GM12865 (cell line): ENCODE results near the gene ATP9B.

Experiments
- DNase-seq: peaks from one replicate; pipeline ENCODE4 v3.0.0; 2010; ENCODE audit warnings: low read depth
- H3K4me3 ChIP-seq: 2 replicates; pipeline ENCODE4 v1.5.1; 2011; ENCODE audit warnings: mild to moderate bottlenecking, low read depth, low read length, control low read depth
- CTCF ChIP-seq: IDR thresholded peaks from 2 replicates; pipeline ENCODE4 v1.5.1; 2011; ENCODE audit warnings: low read length, control low read depth, low read depth, inconsistent platforms; ENCODE audit not compliant: insufficient read depth; ENCODE audit errors: missing control alignments

Gene ATP9B

GRCh38 chr18:79200546-79201268, 131.5 kb downstream of the ATP9B start:
- DNase-seq, result peak; percentile 46
- no peak for TF ChIP-seq CTCF
- H3K4me3 ChIP-seq, result no peak overlapping the region

- no peak for DNase-seq
- H3K4me3 ChIP-seq, result no peak overlapping the region
- no peak for TF ChIP-seq CTCF
Measured at GRCh38 chr18:79203017-79203605, 133.9 kb downstream of the ATP9B start.

GRCh38 chr18:79204889-79205807, 136.0 kb downstream of the ATP9B start:
- no peak for DNase-seq
- no peak overlapping the region for H3K4me3 ChIP-seq
- no peak for TF ChIP-seq CTCF

GRCh38 chr18:79206444-79206843, 137.2 kb downstream of the ATP9B start:
- H3K4me3 ChIP-seq, result no peak overlapping the region
- DNase-seq, result no peak
- no peak for TF ChIP-seq CTCF

- DNase-seq, result no peak
Measured at GRCh38 chr18:79208906-79209305, 139.7 kb downstream of the ATP9B start.

More at GRCh38 chr18:79208906-79209305, 139.7 kb downstream of the ATP9B start:
- H3K4me3 ChIP-seq, result no peak overlapping the region
- TF ChIP-seq CTCF, result no peak
